CD14-positive monocyte (primary cell): Measurements from ENCODE around the gene CCL14. TPM values are rescaled to one million over a fixed set of nuclear protein-coding genes. Genes with fewer than 3 reads are reported as not detected.

Source experiments
- DNase-seq, 3 donors: peaks; one replicate each; pipeline ENCODE4 v3.0.0-alpha.2; 2011 to 2022
- H2AFZ ChIP-seq: 2 replicates; pipeline ENCODE4 v1.6.0; 2012; ENCODE audit warnings: mild to moderate bottlenecking, low read depth, low read length, inconsistent platforms; ENCODE audit not compliant: insufficient read depth, poor library complexity, severe bottlenecking
- H3K27ac ChIP-seq, 2 donors: 1 replicate in 1 of 2; 2 replicates in 1 of 2; pipeline ENCODE4 v1.5.1; 2012 to 2013; ENCODE audit warnings: low read length in 2 of 2, control low read depth in 1 of 2, inconsistent platforms in 1 of 2, low read depth in 1 of 2, mild to moderate bottlenecking in 1 of 2
- H3K27me3 ChIP-seq, 2 donors: one replicate each; pipeline versions ENCODE4 v1.6.0 to v1.6.1; 2011 to 2013; ENCODE audit warnings: low read length in 2 of 2; ENCODE audit not compliant: control insufficient read depth in 2 of 2, insufficient read depth in 2 of 2
- H3K36me3 ChIP-seq, 2 donors: replicated peaks in 1 of 2; 1 replicate in 1 of 2; 2 replicates in 1 of 2; pipeline versions ENCODE4 v1.5.1 to v1.6.1; 2012 to 2013; ENCODE audit warnings: low read length in 2 of 2, control low read depth in 1 of 2, inconsistent platforms in 1 of 2, mild to moderate bottlenecking in 1 of 2; ENCODE audit not compliant: insufficient read depth in 2 of 2, control insufficient read depth in 1 of 2
- H3K4me1 ChIP-seq, 2 donors: 1 replicate in 1 of 2; 2 replicates in 1 of 2; pipeline versions ENCODE4 v1.5.1 to v1.6.1; 2012 to 2013; ENCODE audit warnings: low read length in 2 of 2, control low read depth in 1 of 2, inconsistent platforms in 1 of 2, mild to moderate bottlenecking in 1 of 2, moderate library complexity in 1 of 2; ENCODE audit not compliant: insufficient read depth in 2 of 2, control insufficient read depth in 1 of 2
- H3K4me2 ChIP-seq: replicated peaks from 2 replicates; pipeline ENCODE3; 2012; ENCODE audit warnings: low read length, moderate library complexity, mild to moderate bottlenecking; ENCODE audit not compliant: poor library complexity, severe bottlenecking; ENCODE audit errors: extremely low read depth
- H3K4me3 ChIP-seq, 3 experiments: fragments of 200-600 bp in 1 of 3; sonication (generic) in 1 of 3; replicated peaks in 1 of 3; 1 replicate in 2 of 3; 2 replicates in 1 of 3; pipeline ENCODE4 v1.5.1; 2011 to 2013; ENCODE audit warnings: low read length in 3 of 3, mild to moderate bottlenecking in 3 of 3, control low read depth in 2 of 3, low read depth in 2 of 3, inconsistent platforms in 1 of 3, moderate library complexity in 1 of 3
- H3K79me2 ChIP-seq: 2 replicates; pipeline ENCODE4 v1.6.0; 2012; ENCODE audit warnings: mild to moderate bottlenecking, control low read depth, inconsistent platforms, low read length, moderate library complexity; ENCODE audit not compliant: insufficient read depth
- H3K9ac ChIP-seq: 2 replicates; pipeline ENCODE4 v1.6.0; 2017; ENCODE audit warnings: low read length, mild to moderate bottlenecking; ENCODE audit not compliant: insufficient read depth, poor library complexity, severe bottlenecking
- H3K9me3 ChIP-seq, 2 donors: replicated peaks in 1 of 2; 1 replicate in 1 of 2; 2 replicates in 1 of 2; pipeline versions ENCODE4 v1.5.1 to v1.6.1; 2012 to 2013; ENCODE audit warnings: low read length in 2 of 2, control low read depth in 1 of 2; ENCODE audit not compliant: control insufficient read depth in 1 of 2, insufficient read depth in 1 of 2
- H4K20me1 ChIP-seq: 2 replicates; pipeline ENCODE4 v1.6.0; 2012; ENCODE audit warnings: mild to moderate bottlenecking, low read length, control low read depth, moderate library complexity; ENCODE audit not compliant: insufficient read depth
- H3K27ac Mint-ChIP-seq, 7 donors: one replicate each; pipeline ENCODE4 v1.8.0; 2020; ENCODE audit warnings: mild to moderate bottlenecking in 7 of 7, mixed read lengths in 7 of 7, moderate library complexity in 6 of 7, inconsistent platforms in 2 of 7
- H3K27me3 Mint-ChIP-seq, 3 donors: one replicate each; pipeline ENCODE4 v1.8.0; 2021 to 2022; ENCODE audit warnings: low read depth in 3 of 3, mild to moderate bottlenecking in 3 of 3, mixed read lengths in 3 of 3, moderate library complexity in 3 of 3, inconsistent platforms in 1 of 3
- H3K36me3 Mint-ChIP-seq, 2 donors: one replicate each; pipeline ENCODE4 v1.8.0; 2020; ENCODE audit warnings: mixed read lengths in 2 of 2, inconsistent platforms in 1 of 2, mild to moderate bottlenecking in 1 of 2
- H3K4me1 Mint-ChIP-seq: one replicate; pipeline ENCODE4 v1.8.0; 2020; ENCODE audit warnings: mild to moderate bottlenecking, mixed read lengths
- H3K4me3 Mint-ChIP-seq, 2 donors: one replicate each; pipeline ENCODE4 v1.8.0; 2020; ENCODE audit warnings: mild to moderate bottlenecking in 2 of 2, mixed read lengths in 2 of 2, moderate library complexity in 1 of 2
- H3K9me3 Mint-ChIP-seq, 7 donors: one replicate each; pipeline ENCODE4 v1.8.0; 2020 to 2022; ENCODE audit warnings: mixed read lengths in 7 of 7, mild to moderate bottlenecking in 6 of 7, moderate library complexity in 6 of 7, inconsistent platforms in 2 of 7
- CTCF ChIP-seq: fragments of 200-600 bp; IDR thresholded peaks from one replicate; pipeline ENCODE4 v1.8.0; 2022; ENCODE audit warnings: antibody characterized with exemption, mild to moderate bottlenecking
- WGBS: methylation state at CpG from one replicate; pipeline ENCODE4 v1.1.5; 2013; ENCODE audit warnings: missing lambda C conversion rate; ENCODE audit not compliant: insufficient coverage; 5-methylcytosine and 5-hydroxymethylcytosine counted together
- intact Hi-C, 2 donors: fragments of 100-400 bp; cut with micrococcal nuclease; formaldehyde crosslinking; loops; one replicate each; pipeline versions ENCODE4 v1.15.0 to v1.15.1; 2023
- polyA plus RNA-seq, 3 donors: library from polyadenylated mRNA; depleted of rRNA in 1 of 3; unstranded in 2 of 3; stranded (reverse) in 1 of 3; fragments of 300-500 nt in 2 of 3; fragments of >200 nt in 1 of 3; fragmentation: Illumina TruSeq in 2 of 3; gene quantifications; 1 replicate in 2 of 3; 2 replicates in 1 of 3; pipeline ENCODE4 v1.2.3, GENCODE V29; 2012 to 2021

The CCL14 gene
- polyA plus RNA-seq, 3 donors: not detected

GRCh38 chr17:36034127-36034526, 47.6 kb upstream of the CCL14 start:
- Histone ChIP-seq H3K4me3 (no peak overlapping the region), H3K9ac (no peak overlapping the region), H3K4me1 (peaks cover 36 to 51% of the 10 kb centered on the region in 2 donors), H3K4me2 (peak overlapping the region; percentile 38), H3K27me3 (no peaks in the 10 kb centered on the region), H3K36me3 (no peaks in the 10 kb centered on the region), H2AFZ (no peak overlapping the region), H3K9me3 (no peaks in the 10 kb centered on the region), H3K79me2 (no peaks in the 10 kb centered on the region), H3K27ac (peak overlapping the region in 1 of 2 donors; percentile 1), H4K20me1 (no peaks in the 10 kb centered on the region)
- Mint-ChIP-seq H3K27me3 (peaks cover 0 to 2% (median 2%) of the 10 kb centered on the region in 3 donors), H3K4me1 (peaks cover 48% of the 10 kb centered on the region), H3K9me3 (peaks cover 0 to 3% (median 0%) of the 10 kb centered on the region in 7 donors), H3K36me3 (no peaks in the 10 kb centered on the region), H3K27ac (peak overlapping the region in 6 of 7 donors; percentile 7 to 47 (median 17)), H3K4me3 (peak overlapping the region in 1 of 2 donors; percentile 49)
- no peak for TF ChIP-seq CTCF
- intact Hi-C loops: loop anchor here in 1 of 2 donors (5.0 kb wide), 1 partner anchor 98 kb away; no protein-coding TSS in a partner anchor
- DNase-seq: peak; percentile 69 to 83 (median 74)
- WGBS: no CpG with 5 or more reads among the region's 3 CpGs

GRCh38 chr17:36030956-36031355, 44.4 kb upstream of the CCL14 start:
- Histone ChIP-seq H3K4me2 (no peak overlapping the region), H3K27me3 (no peaks in the 10 kb centered on the region), H4K20me1 (no peaks in the 10 kb centered on the region), H3K36me3 (no peaks in the 10 kb centered on the region), H3K79me2 (no peaks in the 10 kb centered on the region), H3K9ac (no peak overlapping the region), H2AFZ (no peak overlapping the region), H3K9me3 (no peaks in the 10 kb centered on the region), H3K4me3 (no peak overlapping the region), H3K27ac (no peak overlapping the region), H3K4me1 (peaks cover 26 to 38% of the 10 kb centered on the region in 2 donors)
- WGBS: no CpG with 5 or more reads among the region's 1 CpG
- intact Hi-C loops: loop anchor here in 1 of 2 donors (5.0 kb wide), 1 partner anchor 101 kb away; no protein-coding TSS in a partner anchor
- Mint-ChIP-seq H3K9me3 (peaks cover 0 to 3% (median 0%) of the 10 kb centered on the region in 7 donors), H3K27me3 (peaks cover 2 to 4% (median 4%) of the 10 kb centered on the region in 3 donors), H3K4me3 (no peak overlapping the region), H3K36me3 (no peaks in the 10 kb centered on the region), H3K4me1 (peaks cover 37% of the 10 kb centered on the region), H3K27ac (no peak overlapping the region)
- no peak for DNase-seq
- TF ChIP-seq CTCF: no peak
